GM13977 (cell line): ENCODE results near the gene MYOG.

ENCODE experiments used
- DNase-seq: peaks from one replicate; pipeline ENCODE4 v3.0.0; 2012; ENCODE audit warnings: low spot score
- in situ Hi-C: fragments of 300-500 bp; cut with MboI; formaldehyde crosslinking; loops from one replicate; pipeline ENCODE4 v1.12.0; 2022; ENCODE audit warnings: low sequenced_read_pairs, low pct_unique_long_range_greater_than_20kb, mixed read lengths, inconsistent platforms; ENCODE audit not compliant: unreplicated experiment
- TF ChIP-seq, protein P1 (sequence below): IDR thresholded peaks from 2 replicates; pipeline ENCODE4 v1.5.1; 2012; ENCODE audit warnings: mild to moderate bottlenecking, control low read depth; ENCODE audit not compliant: insufficient read depth; ENCODE audit errors: extremely low read depth, missing control alignments

Gene MYOG

GRCh38 chr1:203124546-203125317 lies 38.9 kb upstream of the MYOG start:
- in situ Hi-C loops, result no loop called here
- TF ChIP-seq, protein P1, sequence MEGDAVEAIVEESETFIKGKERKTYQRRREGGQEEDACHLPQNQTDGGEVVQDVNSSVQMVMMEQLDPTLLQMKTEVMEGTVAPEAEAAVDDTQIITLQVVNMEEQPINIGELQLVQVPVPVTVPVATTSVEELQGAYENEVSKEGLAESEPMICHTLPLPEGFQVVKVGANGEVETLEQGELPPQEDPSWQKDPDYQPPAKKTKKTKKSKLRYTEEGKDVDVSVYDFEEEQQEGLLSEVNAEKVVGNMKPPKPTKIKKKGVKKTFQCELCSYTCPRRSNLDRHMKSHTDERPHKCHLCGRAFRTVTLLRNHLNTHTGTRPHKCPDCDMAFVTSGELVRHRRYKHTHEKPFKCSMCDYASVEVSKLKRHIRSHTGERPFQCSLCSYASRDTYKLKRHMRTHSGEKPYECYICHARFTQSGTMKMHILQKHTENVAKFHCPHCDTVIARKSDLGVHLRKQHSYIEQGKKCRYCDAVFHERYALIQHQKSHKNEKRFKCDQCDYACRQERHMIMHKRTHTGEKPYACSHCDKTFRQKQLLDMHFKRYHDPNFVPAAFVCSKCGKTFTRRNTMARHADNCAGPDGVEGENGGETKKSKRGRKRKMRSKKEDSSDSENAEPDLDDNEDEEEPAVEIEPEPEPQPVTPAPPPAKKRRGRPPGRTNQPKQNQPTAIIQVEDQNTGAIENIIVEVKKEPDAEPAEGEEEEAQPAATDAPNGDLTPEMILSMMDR, result no peak
- no peak for DNase-seq

GRCh38 chr1:203124011-203124410 lies 38.2 kb upstream of the MYOG start:
- DNase-seq, result no peak
- TF ChIP-seq, protein P1, result no peak
- in situ Hi-C loops, result no loop called here

DNA sequence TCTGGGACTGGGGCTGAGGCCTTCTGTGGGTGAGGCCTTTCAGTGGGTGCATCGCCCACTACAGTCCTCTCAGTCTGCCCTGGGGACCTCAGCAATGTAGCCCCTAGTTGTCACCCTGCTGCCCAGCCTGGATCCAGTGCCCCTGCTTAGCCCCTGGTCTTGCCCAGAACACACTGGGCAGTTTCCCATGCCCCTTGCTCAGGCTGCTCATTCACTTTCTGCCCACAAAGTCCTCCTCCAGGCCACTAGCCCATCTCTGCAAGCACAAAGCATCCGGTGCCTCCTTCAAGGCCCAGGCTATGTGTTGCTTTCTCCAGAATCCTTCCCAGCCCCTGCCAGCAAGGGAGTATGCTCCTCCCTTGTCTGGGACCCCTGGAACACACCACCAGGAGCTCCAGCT lies 36.3 kb upstream of the MYOG start:
- DNase-seq, result no peak
- TF ChIP-seq, protein P1, result no peak
- in situ Hi-C loops, result no loop called here

DNA sequence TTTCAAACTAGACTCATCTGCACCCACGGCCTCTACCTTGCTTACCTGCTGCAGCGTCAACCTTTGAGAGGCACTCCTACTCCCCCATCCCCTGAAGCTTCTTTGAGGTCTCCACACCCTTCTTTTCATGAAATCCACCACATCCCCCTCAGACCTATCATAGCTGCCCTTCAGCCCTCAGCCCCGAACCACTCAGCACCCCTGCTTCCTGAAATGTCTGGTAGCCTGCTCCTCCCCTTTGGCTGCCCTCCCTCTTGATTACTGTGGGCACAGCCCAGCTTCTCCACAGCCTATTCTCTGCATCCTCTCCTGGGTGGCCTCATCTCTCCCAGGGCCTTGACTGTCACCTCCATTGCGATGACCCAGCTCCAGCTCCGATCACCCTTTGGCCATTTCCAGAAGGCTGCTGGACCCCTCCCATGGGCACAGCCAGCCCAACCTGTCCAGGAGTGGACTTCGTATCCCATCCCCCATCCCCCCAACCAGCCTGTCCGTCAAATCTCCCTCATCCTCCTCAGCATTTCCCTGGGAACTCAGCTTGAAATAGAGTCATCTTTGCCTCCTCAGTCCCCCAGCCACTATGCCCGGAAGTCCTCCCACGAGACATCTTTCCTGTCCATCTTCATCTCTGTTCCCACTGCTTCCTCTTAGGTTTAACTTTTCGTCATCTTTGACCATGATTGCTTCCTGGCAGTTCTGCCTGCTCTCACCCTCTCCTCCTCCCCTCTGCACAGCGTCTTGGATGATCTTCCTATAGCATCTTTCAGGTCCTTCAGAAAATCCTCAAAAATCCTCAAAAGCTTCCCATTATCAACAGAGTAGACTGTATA lies 35.6 kb upstream of the MYOG start:
- in situ Hi-C loops, result no loop called here
- TF ChIP-seq, protein P1, result no peak
- no peak for DNase-seq

DNA sequence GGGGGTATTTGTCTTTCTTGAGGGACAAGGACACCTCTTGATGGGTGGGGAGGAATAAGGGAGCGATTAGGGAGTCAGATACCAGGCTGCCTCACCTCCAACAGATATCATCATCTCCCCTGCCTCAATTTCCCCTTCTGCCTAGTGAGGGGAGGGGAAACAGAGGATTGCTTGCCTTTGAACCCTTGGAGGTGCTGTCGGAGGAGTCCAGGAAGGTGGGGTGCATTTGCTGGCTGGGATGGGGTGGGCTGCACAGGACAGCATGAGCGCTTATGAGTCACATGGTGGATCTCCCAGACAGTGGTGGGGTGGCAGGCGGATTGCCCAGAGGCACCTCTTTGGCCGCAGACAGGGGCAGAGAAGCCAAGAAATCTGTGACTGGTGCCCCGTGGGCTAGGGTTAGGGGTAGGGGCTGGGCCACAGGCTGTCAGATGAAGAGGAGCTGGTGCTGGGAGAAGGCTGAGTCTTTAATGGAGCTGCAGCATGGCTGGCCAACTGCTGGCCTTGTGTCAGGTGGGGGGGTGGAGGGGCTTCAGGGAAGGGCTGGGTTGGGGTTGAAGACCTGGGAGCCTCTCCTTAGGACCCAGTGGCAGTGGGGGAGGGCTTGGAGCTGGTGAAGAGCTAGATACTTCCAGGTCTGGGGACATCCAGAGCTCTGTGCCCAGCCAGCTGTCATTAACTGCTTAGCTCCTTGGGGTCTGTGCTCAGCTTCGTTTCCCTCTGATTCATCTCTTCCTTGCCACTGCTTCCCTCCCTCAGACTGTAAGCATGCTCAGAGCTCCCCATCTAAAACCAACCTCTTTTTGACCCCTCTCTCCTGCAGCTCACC lies 34.7 kb upstream of the MYOG start:
- in situ Hi-C loops, result no loop called here

More for the DNA sequence above, 34.7 kb upstream of the MYOG start:
- TF ChIP-seq, protein P1, result no peak
- DNase-seq, result no peak
